ENCODE results near the gene PINK1.

Gene PINK1

DNA sequence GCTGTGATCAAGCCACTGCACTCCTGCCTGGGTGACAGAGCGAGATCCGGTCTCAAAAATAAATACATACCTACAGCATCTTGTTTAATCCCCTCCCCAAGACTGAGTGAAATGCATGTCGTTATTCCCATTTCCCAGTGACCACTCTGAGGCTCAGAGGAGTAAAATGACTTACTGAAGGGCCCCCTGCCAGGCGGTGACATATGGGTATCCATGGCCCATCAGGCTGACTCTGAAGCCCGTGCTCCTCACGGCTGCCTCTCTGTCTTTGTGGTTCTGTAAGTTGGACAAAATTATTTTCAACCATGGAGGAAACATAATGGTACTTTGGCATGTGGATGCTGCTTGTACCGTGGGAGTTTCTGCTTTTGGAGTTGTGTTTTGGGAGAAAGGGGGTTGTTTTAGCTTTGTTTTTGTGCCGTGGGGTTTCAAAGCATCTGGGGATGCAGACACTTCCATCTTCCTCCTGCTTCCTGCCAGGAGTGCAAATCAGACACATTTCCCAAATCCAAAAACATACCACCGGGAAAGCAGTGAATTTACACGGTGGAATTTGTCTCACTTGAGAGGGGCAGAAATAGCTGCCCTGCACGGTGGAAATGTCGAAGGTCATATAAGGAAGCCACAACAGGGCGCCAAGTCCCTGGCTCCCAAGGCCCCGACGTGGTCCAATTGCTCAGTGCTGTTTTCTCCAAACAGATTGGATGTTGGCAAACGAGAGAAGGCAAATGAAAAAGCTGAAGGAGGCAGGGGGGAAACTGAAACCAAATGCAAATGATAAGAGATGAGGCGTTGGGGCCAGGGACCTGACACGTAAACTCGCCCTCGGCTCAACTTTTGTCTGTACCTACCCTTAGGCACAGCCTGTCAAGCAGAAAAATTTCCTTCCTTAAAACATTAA, 17.1 kb upstream of the PINK1 start:
- Histone ChIP-seq H3K4me3 (ENCODE audit: low read depth, low read length) (no peak overlapping the region), H3K27me3 (ENCODE audit: control insufficient read depth, insufficient read depth, low read length) (no peaks in the 10 kb centered on the region), H3K4me1 (ENCODE audit: control insufficient read depth, insufficient read depth, low read length) (peaks cover 11% of the 10 kb centered on the region), H3K9me3 (ENCODE audit: control insufficient read depth, insufficient read depth, low read length) (no peaks in the 10 kb centered on the region), H3K9ac (ENCODE audit: low read depth, low read length) (no peak overlapping the region), H3K36me3 (ENCODE audit: control insufficient read depth, insufficient read depth, low read length) (no peaks in the 10 kb centered on the region)

DNA sequence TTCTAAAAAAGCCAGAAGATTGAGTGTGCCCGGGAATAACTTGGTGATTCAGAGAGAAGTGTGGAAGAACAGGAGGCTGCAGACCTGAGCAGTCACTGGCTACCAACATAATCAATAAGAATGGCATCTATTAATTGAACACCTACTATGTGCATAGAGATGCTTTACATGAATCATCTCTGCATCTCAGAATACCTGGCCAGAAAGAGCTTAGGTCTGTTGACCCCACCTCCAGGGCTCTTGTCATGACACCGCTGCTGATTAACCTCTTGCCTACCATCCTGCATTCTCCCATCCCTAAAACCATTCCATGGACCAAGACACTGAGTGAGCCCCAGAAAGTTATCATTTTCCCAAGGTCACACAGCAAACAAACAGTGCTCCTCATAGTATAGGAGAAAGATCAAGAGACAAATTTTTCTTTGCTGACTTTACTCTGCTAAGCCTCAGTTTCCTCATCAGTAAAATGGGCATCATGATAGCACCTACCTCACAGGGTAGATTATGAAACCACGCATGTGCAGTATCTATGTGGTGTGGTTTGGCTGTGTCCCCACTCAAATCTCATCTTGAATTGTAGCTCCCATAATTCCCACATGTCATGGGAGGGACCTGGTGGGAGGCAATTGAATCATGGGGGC, 16.3 kb upstream of the PINK1 start:
- Histone ChIP-seq H3K9me3 (ENCODE audit: control insufficient read depth, insufficient read depth, low read length) (no peaks in the 10 kb centered on the region), H3K36me3 (ENCODE audit: control insufficient read depth, insufficient read depth, low read length) (no peaks in the 10 kb centered on the region), H3K4me3 (ENCODE audit: low read depth, low read length) (no peak overlapping the region), H3K9ac (ENCODE audit: low read depth, low read length) (no peak overlapping the region), H3K4me1 (ENCODE audit: control insufficient read depth, insufficient read depth, low read length) (peaks cover 11% of the 10 kb centered on the region), H3K27me3 (ENCODE audit: control insufficient read depth, insufficient read depth, low read length) (no peaks in the 10 kb centered on the region)

DNA sequence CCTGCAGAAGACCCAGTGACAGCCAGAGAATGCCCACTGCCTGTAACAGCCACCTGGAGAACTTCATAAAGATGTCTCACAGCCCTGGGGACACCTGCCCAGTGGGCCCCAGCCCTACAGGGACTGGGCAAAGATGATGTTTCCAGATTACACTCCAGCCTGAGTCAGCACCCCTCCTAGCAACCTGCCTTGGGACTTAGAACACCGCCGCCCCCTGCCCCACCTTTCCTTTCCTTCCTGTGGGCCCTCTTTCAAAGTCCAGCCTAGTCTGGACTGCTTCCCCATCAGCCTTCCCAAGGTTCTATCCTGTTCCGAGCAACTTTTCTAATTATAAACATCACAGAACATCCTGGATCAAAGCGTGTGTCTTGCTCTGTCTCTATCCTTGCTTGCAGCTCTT, 14.7 kb upstream of the PINK1 start:
- Histone ChIP-seq H3K4me3 (ENCODE audit: low read depth, low read length) (no peak overlapping the region), H3K36me3 (ENCODE audit: control insufficient read depth, insufficient read depth, low read length) (no peaks in the 10 kb centered on the region), H3K4me1 (ENCODE audit: control insufficient read depth, insufficient read depth, low read length) (peaks cover 10% of the 10 kb centered on the region), H3K9ac (ENCODE audit: low read depth, low read length) (no peak overlapping the region), H3K9me3 (ENCODE audit: control insufficient read depth, insufficient read depth, low read length) (no peaks in the 10 kb centered on the region), H3K27me3 (ENCODE audit: control insufficient read depth, insufficient read depth, low read length) (no peaks in the 10 kb centered on the region)

DNA sequence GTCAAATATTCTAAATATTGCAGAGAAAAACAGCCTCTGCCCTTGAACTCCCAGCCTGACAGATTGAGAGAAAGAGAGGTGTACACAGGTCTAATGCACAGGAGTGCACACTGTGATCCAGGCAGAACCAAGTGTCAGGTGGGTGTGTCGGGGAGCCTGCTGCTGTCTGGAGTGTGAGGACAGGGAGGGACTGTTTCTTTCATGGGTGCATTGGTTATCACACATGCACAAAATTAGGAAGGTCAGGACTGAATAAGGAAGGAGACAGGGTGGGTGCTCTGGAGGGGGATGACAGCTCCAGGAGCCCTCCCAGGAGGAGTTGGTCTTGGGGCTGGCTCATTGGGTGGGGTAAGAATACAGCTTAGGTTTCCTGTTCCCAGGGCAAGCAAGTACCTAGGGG, 13.3 kb upstream of the PINK1 start:
- H3K4me1 ChIP-seq (ENCODE audit: control insufficient read depth, insufficient read depth, low read length), result peaks cover 11% of the 10 kb centered on the region
- no peaks in the 10 kb centered on the region for H3K27me3 ChIP-seq (ENCODE audit: control insufficient read depth, insufficient read depth, low read length)
- H3K36me3 ChIP-seq (ENCODE audit: control insufficient read depth, insufficient read depth, low read length), result no peaks in the 10 kb centered on the region
- H3K4me3 ChIP-seq (ENCODE audit: low read depth, low read length), result no peak overlapping the region
- no peak overlapping the region for H3K9ac ChIP-seq (ENCODE audit: low read depth, low read length)
- H3K9me3 ChIP-seq (ENCODE audit: control insufficient read depth, insufficient read depth, low read length), result no peaks in the 10 kb centered on the region

DNA sequence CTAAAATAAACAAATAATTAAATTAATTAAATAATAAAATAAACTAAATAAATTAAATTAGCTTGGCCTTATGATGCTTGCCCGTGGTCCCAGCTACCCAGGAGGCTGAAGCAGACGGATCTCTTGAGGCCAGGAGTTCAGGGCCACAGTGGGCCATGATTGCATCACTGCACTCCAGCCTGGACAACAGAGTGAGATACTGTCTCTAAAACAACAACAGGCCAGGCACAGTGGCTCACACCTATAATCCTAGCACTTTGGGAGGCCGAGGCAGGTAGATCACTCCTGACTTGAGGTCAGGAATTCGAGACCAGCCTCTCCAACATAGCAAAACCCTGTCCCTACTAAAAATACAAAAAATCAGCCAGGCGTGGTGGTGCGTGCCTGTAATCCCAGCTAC, 12.2 kb upstream of the PINK1 start:
- Histone ChIP-seq H3K9ac (ENCODE audit: low read depth, low read length) (no peak overlapping the region), H3K36me3 (ENCODE audit: control insufficient read depth, insufficient read depth, low read length) (no peaks in the 10 kb centered on the region), H3K9me3 (ENCODE audit: control insufficient read depth, insufficient read depth, low read length) (no peaks in the 10 kb centered on the region), H3K4me1 (ENCODE audit: control insufficient read depth, insufficient read depth, low read length) (peaks cover 16% of the 10 kb centered on the region), H3K4me3 (ENCODE audit: low read depth, low read length) (no peak overlapping the region), H3K27me3 (ENCODE audit: control insufficient read depth, insufficient read depth, low read length) (no peaks in the 10 kb centered on the region)

DNA sequence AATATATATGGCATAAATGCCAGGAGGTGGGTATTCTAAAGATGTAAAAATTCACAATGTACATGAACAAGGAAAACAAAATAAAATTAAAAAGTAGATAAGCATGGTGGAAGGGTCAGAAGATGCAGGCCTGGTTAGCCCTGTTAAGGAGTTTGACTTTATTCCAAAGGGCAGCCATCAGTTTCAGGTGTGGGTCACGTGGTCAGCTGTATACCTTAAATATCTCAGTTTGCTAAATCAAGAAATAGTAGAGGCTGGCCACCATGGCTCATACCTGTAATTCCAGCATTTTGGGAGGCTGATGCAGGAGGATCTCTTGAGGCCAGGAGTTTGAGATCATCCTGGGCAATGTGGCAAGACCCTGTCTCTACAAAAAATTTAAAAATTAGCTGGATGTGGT, 8.5 kb upstream of the PINK1 start:
- no peak overlapping the region for H3K9ac ChIP-seq (ENCODE audit: low read depth, low read length)
- H3K4me3 ChIP-seq (ENCODE audit: low read depth, low read length), result peak overlapping the region; percentile 35
- peaks cover 15% of the 10 kb centered on the region for H3K4me1 ChIP-seq (ENCODE audit: control insufficient read depth, insufficient read depth, low read length)

DNA sequence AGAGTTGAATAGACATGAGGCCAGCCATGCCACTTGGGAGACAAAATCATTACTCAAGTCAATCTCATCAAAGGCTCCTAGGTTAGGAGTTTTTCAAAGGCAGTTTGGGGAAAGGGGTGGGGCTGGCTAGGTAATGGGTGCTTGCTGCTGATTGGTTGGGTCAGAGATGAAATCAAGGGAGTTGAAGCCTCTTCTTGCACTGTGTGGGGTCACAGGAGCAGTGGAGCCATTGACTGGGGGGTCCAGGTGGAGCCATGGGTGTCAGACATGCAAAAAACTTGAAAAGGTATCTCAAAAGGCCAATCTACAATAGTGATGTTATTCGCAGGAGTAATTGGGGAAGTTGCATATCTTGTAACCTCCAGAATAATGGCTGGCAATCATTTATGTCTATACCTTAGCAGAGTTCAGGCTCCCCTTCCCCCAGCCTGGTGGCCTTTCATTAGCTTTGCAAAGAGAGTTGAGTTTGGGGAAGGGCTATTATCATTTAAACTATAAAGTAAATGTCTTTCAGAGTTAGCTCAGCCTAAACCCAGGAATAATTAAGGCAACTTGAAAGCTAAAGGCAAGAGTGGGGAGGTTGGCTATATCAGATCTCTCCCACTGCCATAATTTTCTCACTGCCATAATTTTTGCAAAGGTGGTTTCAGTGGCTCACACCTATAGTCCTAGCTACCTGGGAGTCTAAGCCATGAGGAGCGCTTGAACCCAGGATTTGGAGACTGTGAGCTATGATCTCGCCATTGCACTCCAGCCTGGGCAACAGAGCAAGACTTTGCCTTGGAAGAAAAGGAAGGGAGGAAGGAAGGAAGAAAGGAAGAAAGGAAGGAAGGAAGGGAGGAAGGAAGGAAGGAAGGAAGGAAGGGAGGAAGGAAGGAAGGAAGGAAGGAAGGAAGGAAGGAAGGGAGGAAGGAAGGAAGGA, 7.8 kb upstream of the PINK1 start:
- no peaks in the 10 kb centered on the region for H3K36me3 ChIP-seq (ENCODE audit: control insufficient read depth, insufficient read depth, low read length)
- H3K27me3 ChIP-seq (ENCODE audit: control insufficient read depth, insufficient read depth, low read length), result no peaks in the 10 kb centered on the region
- no peak overlapping the region for H3K9ac ChIP-seq (ENCODE audit: low read depth, low read length)
- H3K4me1 ChIP-seq (ENCODE audit: control insufficient read depth, insufficient read depth, low read length), result peaks cover 15% of the 10 kb centered on the region
- peak overlapping the region; percentile 35 for H3K4me3 ChIP-seq (ENCODE audit: low read depth, low read length)
- no peaks in the 10 kb centered on the region for H3K9me3 ChIP-seq (ENCODE audit: control insufficient read depth, insufficient read depth, low read length)

More for the DNA sequence above, 8.5 kb upstream of the PINK1 start:
- H3K27me3 ChIP-seq (ENCODE audit: control insufficient read depth, insufficient read depth, low read length), result no peaks in the 10 kb centered on the region
- no peaks in the 10 kb centered on the region for H3K36me3 ChIP-seq (ENCODE audit: control insufficient read depth, insufficient read depth, low read length)
- no peaks in the 10 kb centered on the region for H3K9me3 ChIP-seq (ENCODE audit: control insufficient read depth, insufficient read depth, low read length)

DNA sequence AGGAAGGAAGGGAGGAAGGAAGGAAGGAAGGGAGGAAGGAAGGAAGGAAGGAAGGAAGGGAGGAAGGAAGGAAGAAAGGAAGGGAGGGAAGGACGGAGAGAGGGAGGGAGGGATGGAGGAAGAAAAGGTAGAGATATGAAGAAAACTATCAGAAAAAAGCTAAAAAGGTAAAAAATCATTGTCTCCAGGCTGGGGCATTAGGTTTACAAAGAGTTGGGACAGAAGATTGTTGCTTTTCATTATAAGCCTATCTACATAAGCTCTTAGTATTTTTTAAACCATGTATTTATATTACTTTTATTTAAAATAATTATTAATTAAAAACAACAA, 7.2 kb upstream of the PINK1 start:
- Histone ChIP-seq H3K4me1 (ENCODE audit: control insufficient read depth, insufficient read depth, low read length) (peaks cover 15% of the 10 kb centered on the region), H3K9me3 (ENCODE audit: control insufficient read depth, insufficient read depth, low read length) (no peaks in the 10 kb centered on the region), H3K9ac (ENCODE audit: low read depth, low read length) (no peak overlapping the region), H3K4me3 (ENCODE audit: low read depth, low read length) (no peak overlapping the region), H3K27me3 (ENCODE audit: control insufficient read depth, insufficient read depth, low read length) (no peaks in the 10 kb centered on the region), H3K36me3 (ENCODE audit: control insufficient read depth, insufficient read depth, low read length) (no peaks in the 10 kb centered on the region)

DNA sequence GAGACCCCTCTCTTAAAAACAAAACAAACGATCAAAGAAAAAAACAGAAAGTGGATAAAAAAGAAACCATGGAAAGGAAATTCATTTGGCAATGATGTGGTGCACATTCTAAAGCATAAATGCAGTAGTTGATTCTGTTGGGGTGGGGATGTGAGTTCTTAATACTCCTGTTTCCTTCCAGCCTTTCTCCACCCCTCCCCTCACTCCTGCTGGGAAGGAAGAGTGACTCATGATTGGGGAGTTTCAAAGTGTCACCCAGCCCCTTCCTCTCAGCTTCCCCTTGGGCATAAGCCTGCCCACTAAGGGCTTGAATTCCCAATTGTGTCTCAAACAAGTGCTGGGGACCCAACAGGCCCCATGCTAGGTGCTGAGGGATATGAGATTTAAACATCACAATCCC, 6.7 kb upstream of the PINK1 start:
- peaks cover 15% of the 10 kb centered on the region for H3K4me1 ChIP-seq (ENCODE audit: control insufficient read depth, insufficient read depth, low read length)
- H3K9ac ChIP-seq (ENCODE audit: low read depth, low read length), result no peak overlapping the region
- H3K4me3 ChIP-seq (ENCODE audit: low read depth, low read length), result no peak overlapping the region
- H3K36me3 ChIP-seq (ENCODE audit: control insufficient read depth, insufficient read depth, low read length), result no peaks in the 10 kb centered on the region
- no peaks in the 10 kb centered on the region for H3K27me3 ChIP-seq (ENCODE audit: control insufficient read depth, insufficient read depth, low read length)
- H3K9me3 ChIP-seq (ENCODE audit: control insufficient read depth, insufficient read depth, low read length), result no peaks in the 10 kb centered on the region

DNA sequence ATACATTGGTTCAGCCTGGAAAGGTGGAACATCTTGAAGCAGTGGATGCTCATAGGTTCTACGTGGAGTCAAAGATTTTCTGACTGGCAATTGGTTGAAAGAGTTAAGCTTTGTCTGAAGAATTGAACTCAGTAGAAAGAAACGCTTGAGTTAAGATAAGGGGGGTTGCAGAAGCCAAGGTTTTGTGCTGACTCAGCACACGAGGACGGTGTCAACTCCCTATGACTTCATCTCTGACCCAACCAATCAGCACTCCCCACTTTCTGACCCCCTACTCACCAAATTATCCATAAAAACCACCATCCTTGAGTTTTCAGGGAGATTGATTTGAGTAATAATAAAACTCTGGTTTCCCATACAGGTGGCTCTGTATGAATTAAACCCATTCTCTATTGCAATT, 2.5 kb upstream of the PINK1 start:
- Histone ChIP-seq H3K9me3 (ENCODE audit: control insufficient read depth, insufficient read depth, low read length) (no peaks in the 10 kb centered on the region), H3K9ac (ENCODE audit: low read depth, low read length) (no peak overlapping the region), H3K4me1 (ENCODE audit: control insufficient read depth, insufficient read depth, low read length) (peaks cover 12% of the 10 kb centered on the region), H3K36me3 (ENCODE audit: control insufficient read depth, insufficient read depth, low read length) (no peaks in the 10 kb centered on the region), H3K27me3 (ENCODE audit: control insufficient read depth, insufficient read depth, low read length) (no peaks in the 10 kb centered on the region), H3K4me3 (ENCODE audit: low read depth, low read length) (no peak overlapping the region)

DNA sequence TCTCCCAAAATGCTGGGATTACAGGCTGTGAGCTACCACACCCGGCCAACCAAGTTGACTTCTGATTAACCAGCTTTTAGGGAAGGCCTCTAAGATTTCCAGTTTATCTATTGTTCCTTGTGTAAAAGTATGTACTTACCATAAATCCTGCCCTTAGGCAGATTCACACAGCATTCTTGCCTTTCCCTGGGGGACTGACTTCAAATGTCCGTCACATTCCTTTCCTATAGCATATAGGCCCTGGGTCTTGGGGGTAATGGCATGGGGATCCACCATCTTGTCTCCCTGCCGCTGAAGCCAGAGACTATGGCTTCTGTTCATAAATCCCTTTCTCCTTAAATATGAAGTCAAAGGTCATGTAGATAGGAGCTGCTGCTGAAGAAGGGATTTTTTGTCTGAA, 872 bp upstream of the PINK1 start:
- Histone ChIP-seq H3K36me3 (ENCODE audit: control insufficient read depth, insufficient read depth, low read length) (no peaks in the 10 kb centered on the region), H3K9ac (ENCODE audit: low read depth, low read length) (no peak overlapping the region), H3K4me3 (ENCODE audit: low read depth, low read length) (no peak overlapping the region), H3K4me1 (ENCODE audit: control insufficient read depth, insufficient read depth, low read length) (peaks cover 7% of the 10 kb centered on the region), H3K9me3 (ENCODE audit: control insufficient read depth, insufficient read depth, low read length) (no peaks in the 10 kb centered on the region), H3K27me3 (ENCODE audit: control insufficient read depth, insufficient read depth, low read length) (no peaks in the 10 kb centered on the region)
